RPMI8226 (cell line): ENCODE data around the gene SDC4.

Experiments
- DNase-seq: peaks from one replicate; pipeline ENCODE4 v3.0.0-alpha.2; 2015

Gene SDC4

DNA sequence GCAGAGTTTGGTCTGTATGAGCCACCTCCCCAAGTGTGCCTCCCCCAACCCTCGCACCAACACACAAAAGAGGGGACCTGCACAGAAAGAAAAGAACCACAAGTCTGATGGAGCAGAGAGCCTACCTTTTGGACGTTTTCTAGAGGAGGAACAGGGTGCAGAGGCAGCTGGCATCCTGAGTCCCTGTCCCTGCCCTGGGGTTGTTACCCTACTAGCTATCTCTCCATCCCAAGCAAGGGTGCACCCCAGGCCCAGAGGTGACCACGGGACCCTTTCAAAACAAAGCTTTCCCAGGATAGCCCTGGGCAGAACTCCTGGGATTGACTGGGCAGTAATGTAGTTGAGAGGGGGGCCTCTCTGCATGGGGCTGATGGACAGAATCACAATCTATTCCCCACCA, 30.4 kb downstream of the SDC4 start:
- no peak for DNase-seq

DNA sequence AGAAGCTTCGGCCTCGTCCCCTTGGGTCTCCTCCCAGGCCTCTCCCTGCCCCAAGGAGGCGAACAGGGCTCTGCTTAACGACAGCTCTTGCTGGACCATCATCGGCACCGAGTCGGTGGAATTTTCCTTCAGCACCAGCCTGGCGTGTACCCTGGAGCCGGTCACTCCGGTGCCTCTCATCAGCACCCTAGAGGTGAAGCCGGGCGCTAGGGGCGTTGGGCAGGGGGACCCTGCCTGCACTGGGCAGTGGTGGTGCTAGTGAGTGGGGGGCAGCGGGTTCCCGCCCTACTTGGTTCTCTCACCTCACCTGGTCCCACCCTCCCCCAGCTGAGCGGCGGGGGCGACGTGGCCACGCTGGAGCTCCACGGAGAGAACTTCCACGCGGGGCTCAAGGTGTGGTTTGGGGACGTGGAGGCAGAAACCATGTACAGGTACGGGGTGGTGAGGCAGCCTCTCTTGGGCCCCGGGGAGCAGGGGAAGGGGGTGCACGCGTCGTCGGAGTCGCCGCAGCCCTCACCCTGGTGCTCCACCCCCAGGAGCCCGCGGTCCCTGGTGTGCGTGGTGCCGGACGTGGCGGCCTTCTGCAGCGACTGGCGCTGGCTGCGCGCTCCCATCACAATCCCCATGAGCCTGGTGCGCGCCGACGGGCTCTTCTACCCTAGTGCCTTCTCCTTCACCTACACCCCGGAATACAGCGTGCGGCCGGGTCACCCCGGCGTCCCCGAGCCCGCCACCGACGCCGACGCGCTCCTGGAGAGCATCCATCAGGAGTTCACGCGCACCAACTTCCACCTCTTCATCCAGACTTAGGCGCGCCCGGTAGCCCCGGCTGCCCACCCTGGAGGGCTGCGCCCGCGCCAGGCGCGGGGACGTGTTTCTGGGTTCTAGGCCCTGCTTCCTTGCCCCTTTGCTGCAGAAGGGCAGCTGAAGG, 31.8 kb downstream of the SDC4 start:
- DNase-seq: no peak

DNA sequence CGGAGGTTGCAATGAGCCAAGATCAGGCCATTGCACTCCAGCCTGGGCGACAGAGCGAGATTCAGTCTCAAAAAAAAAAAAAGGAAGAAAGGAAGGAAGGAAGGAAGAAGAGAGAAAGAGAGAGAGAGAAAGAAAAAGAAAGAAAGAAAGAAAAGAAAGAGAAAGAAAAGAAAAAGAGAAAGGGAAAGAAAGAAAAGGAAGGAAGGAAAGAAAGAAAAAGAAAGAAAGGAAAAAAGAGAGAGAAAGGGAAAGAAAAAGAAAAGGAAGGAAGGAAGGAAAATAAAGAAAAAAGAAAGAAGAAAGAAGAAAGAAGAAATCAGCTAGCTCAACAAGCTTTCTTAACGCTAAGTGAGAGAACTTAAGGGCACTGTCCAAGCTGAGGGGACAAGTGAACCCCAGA, 32.6 kb downstream of the SDC4 start:
- no peak for DNase-seq

DNA sequence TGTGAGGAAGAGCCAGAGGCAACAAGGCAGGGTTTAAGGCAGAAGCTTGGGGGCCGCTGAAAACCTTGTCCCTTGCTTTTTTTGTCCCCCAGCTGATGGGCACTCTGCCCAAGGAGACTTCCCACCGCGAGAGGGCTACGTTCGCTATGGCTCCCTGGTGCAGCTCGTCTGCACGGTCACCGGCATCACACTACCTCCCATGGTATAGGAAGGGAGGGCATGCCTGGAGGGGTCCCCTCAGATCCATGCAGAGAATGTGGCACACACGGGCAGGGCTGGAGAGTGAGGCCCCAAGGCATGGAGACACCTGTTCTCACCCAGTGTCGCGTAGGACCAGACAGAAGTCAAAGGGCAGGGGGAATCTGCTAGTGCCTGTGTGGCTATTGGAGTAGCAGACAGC, 34.3 kb downstream of the SDC4 start:
- no peak for DNase-seq

DNA sequence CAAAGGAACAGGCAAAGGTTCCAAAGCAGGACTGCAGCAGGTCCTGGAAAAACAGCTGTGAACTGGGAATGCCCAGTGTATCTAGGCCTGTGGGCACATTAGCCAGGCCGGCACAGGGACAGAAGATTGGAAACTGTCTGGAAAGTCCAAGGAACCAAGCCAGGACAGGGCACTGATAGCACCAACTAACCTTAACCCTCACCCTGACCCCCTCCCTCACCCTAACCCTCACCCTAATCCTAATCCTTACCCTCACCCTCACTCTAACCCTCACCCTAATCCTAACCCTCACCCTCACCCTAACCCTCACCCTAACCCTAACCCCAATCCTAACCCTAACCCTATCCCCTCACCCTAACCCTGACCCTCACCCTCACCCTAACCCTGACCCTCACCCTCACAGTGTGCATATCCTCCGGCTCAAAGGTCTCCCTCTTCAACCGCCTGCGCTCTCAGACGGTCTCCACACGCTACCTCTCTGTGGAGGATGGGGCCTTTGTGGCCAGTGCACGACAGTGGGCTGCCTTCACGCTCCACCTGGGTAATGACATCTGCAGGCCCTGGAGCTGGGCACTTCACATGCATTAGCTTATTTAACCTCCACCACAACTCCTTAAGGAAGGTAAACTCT, 35.0 kb downstream of the SDC4 start:
- DNase-seq: no peak

DNA sequence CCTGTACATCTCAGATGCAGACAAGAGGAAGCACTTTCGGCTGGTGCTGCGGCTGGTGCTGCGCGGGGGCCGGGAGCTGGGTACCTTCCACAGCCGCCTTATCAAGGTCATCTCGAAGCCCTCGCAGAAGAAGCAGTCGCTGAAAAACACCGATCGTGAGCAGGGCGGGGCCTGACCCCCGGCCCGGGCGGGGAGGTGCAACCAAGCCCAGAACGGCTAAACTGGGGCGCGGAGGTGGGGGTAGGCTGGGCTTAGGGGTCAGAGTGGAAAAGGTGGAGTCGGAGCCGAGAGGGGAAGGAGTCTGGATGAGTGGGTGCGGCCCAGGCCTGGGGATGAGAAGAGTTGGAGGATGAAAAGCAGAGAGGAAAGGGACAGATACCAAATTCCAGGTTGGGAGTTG, 36.0 kb downstream of the SDC4 start:
- no peak for DNase-seq

DNA sequence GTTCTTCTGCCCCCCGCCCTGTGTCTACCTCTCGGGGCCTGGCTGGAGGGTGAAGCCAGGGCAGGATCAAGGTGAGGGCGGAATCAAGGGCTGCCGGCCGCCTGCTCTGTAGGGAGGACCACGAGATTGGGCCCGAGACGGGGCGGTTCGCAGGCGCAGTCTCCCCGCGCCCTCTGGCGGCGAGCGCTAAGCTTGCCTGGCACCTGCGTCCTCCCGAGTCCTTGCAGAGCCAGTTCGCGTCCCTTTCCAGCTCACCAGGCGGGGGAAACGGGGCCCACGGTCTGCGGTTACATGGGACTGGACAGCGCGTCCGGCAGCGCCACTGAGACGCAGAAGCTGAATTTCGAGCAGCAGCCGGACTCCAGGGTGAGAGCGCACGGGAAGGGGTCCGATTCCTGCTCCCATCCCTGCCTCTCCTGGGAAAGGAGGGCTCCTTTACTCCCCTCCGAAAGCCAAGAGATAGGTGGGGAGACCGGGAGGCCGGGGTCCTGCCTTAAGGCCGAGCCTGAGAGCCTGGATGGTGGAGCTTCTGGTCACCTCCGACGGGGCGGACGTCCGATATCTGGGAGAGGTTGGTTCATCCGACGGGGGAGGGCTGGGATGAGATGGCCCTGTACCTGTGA, 36.5 kb downstream of the SDC4 start:
- peak; percentile 78 for DNase-seq

DNA sequence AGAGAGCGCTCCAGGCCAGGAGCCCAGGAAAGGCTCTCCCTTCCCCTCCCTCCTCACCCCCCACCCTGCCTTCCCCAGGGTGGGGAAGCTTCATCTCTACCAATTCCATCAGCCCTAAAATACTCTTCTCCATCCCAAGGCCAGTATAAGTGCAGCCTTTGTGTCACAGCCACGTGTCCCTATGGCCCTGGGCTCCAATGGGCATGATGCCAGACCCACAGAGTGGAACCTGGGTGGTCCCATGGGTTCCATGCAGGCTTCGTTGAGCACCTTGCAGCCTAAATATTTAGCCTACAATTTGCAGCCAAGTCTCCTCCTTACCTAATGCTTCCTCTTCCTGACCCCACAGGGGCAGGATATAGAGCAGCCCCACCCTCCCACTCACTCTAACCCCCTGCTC, 39.1 kb downstream of the SDC4 start:
- no peak for DNase-seq

DNA sequence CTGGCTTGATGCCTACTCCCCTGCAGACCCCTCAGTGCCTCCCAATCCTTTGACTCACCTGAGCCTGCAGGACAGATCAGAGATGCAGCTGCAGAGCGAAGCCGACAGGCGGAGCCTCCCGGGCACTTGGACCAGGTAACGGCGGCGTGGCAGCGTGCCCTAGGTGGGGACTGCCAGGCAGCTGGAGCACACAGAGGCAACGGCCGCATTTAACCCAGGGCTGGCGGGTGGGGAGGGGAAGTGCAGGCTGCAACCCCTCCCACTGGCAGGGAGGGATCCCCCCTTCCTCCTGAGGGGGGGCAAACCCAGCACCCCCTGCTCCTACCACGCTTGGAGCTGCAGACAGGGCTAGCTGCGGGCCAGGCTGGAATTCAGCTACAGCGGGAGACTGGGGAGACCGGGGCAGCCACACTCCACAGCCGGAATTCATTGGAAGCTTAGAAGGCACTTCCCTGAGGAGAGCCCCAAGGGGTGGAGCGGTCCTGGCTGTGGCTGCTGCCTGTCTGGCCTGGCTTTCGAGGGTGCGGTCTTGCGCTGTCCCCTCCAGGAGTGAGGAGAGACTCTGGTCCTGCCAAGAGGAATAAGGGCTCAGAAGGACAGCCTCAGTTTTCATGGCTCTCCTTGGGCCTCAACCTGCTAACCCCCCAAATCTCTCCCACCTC, 40.0 kb downstream of the SDC4 start, which contains the start of gene MATN4:
MATN4 (minus strand) TSS at position 183 of the 662 bp plus-strand sequence. CDS start 2,717 bp downstream, outside the sequence.
- DNase-seq: peak; percentile 60

DNA sequence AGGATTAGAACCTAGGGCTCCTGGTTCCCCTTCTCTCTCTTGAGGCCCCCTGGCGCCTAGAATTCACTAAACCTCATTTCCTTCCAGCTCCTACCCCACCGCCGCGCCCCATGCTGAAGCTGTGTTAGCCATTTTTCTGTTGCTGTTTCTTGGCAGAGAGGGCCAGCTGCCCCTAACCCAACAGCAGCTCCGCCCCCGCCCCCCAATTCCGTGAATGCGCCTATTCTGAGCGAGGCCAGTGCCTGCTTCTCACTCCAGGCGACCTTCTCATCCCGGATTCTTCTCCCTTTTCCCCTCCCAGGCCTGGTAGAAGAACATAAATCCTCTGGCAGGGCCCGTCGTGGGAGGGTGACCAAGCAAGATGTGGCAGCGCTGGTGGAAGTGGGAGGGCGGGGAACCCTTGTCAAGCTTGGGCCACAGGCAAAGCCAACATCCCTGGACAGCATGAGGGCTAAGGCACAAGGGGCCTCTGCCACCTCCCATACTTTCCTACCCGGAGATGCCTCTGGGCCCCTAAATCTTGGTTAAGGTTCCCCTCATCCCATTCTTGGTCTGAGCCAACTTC, 41.1 kb downstream of the SDC4 start:
- no peak for DNase-seq

DNA sequence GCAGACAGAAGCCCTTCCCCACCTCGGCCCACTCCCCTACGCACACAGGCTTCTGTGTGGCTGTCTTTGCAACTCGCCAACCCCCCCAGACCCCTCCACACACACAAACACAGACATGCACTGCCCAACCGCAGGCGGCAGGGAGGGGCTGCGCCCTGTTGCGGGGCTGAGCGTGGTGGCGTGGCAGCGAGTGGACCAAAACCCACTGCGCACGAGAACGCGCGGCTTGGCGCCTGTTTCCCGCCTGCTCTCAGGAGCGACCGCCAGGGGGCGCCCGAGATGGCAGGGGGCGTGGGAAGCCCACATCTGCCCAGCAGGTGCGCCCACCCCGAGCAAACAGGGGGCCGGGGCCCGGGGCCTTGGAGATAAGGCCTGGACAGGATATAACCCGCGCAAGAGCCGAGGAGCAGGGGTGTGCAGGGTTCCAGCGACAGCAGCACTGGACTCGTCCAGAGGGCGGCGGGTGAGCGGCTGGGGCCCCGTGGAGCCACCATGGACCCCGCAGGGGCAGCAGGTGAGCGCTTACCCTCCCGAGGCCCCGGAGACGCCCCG, 41.7 kb downstream of the SDC4 start, which contains the start of gene RBPJL:
RBPJL (plus strand) TSS at position 410 of the 552 bp plus-strand sequence; CDS start at position 493, 83 bp downstream.
- DNase-seq: peak; percentile 23

DNA sequence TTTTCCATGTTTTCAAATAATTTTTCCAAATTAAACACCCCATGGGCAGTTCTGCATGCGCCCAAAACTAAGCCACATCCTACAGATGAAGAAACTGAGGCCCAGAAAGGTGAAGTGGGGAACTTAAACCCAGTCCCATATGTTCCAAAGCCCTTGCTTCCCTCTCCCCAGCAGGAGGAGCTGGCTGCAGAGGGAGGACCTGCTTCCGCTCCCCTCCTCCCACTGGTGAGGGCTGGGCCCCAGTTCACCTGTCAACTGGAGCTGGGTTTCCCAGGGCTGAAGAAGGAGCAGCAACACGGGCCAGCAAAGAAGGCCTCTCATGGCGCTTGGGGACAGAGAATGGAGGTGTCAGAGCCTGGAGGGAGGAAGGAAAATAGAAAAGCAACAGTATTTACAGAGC, 43.0 kb downstream of the SDC4 start:
- DNase-seq: no peak

DNA sequence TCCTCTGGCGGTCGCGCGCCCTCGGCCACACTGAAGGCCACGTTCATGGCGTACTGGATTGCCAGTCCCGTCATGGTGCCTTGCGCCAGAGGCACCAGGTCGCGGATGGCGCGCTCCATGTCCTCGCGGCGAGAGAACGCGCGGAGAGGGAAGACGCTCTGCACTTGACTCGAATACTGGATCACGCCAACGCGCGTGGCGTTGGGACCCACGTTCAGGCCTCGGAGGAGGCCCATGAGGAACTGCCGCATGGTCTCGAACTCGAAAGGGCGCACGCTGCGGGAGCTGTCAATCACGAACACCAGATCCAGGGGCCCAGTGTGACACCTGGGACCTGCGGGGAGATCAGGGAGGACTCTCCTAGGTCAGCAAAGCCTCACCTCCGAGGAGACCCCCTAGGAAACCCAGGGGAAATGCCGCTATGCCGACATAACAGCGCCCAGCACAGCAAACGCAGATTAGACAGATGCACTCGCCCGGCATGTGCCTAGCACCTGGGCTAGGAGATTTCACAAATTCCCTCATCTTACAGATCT, 43.7 kb downstream of the SDC4 start:
- no peak for DNase-seq

DNA sequence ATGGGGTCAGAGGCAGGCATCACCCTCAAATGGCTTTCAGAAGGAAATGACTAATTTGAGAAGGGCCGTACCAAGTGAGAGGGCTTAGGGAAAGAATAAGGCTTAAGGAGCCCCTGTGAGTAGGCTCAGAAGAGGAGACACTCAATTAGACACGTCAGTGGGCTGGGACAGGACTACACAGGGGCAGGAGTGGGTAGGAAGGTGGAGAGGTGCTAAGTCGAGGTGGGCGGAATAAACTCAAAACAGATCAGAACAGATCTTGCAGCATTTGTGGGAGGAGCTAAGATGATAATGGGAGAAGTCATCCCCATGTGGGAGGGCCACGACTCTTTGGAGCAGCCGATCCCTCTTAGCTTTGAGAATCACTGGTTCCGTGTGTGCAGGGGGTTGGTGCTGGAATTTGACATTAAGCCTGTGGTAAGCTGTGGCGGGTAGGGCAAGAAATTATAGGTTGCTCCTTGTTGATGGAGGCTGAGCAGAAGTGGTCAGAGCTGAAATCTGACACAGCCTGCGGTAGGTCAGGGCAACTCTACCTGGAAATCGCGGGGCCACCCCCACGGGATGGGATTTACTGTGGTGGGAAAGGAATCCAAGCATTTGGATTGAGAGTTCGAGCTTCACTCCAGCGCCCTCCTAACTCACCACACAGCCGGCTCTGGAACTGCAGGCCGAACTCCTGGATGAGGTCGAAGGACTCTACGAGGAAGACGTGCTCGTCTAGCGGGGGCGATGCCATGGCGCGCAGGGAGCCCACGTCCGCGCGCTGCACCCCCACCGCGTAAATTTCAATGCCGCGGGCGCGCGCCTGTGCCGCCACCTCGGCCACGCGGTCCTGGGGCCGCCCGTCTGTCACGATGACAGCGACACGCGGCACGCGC, 44.4 kb downstream of the SDC4 start:
- no peak for DNase-seq

DNA sequence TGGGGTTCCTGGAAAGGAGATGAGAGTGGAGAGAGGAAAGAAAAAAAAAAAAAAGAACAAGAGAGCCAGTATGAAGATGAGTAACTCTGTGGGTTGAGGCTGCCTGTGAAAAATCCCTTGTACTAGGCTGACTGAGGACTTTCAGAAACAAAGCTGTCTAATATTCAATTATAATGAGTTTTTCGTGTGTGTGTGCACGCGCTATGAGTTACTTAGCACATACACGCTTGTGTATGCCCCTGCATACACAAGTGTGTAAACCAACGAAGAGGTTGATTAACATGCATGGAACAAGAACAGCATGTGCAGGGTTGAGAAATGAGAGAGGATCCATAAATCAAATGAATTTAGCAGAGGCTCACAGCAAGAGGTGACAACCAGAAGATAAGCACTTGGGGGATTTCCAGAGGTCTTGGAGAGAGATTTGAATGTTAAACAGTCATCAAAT, 46.4 kb downstream of the SDC4 start:
- no peak for DNase-seq

DNA sequence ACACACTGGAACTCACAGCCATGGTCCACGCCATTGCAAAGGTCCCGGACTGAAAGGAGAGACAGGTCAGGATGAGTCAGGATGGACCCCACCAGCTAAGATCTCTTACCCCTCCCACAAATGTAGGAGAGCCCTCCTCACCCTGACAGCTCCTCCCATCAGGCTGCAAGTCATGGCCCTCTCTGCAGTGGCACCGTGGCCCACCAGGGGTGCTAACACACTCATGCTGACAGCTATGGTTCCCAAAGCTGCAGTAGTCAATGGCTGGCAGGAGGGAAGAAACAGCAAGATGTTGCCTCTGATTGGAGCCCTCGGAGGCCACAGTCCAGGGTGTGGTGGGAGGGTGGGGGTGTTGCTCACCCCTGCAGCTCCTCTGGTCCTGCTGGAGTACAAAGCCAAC, 47.3 kb downstream of the SDC4 start:
- DNase-seq: peak; percentile 57

DNA sequence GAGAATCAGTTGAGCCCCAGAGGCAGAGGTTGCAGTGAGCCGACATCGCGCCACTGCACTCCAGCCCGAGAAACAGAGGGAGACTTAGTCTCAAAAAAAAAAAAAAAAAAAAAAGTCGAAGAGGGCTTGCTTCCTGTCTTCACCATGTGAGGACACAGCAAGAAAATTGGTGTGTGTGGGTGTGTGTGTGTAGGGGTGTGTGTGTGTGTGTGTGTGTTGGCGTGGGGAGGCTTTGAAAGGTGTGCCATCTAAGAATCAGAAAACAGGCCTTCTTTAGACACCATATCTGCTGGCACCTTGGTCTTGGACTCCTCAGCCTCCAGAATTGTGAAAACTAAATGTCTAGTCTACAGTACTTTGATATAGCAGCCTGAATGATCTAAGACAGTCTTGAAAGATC, 48.4 kb downstream of the SDC4 start:
- no peak for DNase-seq

DNA sequence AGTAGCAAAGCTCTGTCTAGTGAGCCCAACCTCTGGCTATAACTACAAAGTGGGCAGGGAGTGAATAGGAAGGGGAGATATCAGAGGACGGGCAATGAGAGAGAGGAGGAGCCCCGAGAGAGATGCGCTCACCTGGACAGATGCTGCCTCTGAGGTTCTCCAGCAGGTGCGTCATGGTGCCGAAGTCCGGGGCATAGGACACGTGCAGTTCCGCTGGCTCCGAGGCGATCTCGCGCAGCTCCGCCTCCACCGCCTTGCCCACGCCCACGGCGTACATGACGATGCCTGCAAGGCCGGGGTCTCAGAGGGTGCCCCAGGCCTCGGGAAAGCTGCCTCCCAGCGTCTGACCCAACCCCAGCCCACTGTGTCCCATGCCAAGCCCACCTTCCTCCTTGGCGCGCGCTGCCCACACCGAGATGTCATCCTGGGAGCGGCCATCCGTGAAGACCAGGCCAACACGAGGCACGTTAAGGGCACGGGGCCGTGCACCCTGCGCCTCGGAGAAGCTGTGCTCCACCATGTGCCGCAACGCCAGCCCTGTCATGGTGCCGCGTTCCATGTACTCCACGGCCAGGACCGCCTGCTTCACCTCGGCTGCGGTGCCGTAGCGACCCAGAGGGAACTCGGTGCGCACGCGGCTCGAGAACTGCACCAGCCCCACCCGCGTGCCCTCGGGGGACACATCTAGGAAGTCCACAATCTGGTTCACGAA, 50.3 kb downstream of the SDC4 start:
- no peak for DNase-seq

DNA sequence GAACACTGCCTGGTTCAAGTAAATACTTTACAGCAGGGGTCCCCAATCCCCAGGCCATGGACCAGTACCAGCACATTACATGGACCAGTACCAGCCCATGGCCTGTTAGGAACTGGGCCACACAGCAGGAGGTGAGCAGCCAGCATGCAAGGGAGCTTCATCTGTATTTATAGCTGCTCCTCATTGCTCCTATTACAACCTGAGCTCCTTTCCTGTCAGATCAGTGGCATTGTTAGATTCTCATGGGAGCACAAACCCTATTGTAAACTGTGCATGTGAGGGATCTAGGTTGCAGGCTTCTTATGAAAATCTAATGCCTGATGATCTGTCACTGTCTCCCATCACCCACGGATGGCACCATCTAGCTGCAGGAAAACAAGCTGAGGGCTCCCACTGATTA, 53.6 kb downstream of the SDC4 start:
- no peak for DNase-seq

DNA sequence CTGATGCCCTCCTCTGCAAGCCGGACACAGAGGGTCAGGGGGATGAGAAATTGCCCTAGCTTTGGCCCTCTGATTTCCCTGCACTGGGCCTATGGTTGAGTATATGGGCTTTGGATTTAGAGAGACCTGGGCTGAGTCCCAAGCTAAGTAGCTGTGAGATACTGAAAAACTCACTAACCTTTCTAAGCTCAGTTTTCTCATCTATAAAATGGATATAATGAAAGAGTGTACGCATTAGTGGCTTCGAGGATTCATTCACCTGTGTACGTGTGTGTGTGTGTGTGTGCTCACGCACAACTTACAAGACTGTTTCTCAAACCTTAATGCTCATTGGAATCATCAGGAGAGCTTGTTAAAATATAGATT, 54.2 kb downstream of the SDC4 start:
- no peak for DNase-seq
